Measurements from ENCODE around the gene NECTIN2. TPM values are rescaled to one million over a fixed set of nuclear protein-coding genes. Genes with fewer than 3 reads are reported as not detected.
A peak's percentile ranks its signal among the peaks of the same experiment; 100 is the strongest.

Gene NECTIN2
- total RNA-seq, 1 donor from 2014 or later, result 54.2 TPM

DNA sequence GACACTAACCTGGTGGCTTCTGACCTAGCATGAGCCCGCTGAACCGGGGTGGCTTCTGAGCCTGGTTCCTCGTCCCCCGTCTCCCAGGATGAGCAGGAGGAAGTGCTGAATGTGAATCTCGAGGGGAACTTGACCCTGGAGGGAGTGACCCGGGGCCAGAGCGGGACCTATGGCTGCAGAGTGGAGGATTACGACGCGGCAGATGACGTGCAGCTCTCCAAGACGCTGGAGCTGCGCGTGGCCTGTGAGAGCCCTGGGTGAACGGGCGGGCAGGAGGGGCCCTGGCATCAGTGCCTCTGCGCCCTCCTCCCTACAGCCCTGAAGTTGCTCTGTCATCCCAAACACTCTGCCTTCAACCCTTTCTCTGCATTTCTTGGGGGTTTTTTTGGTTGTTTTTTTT is 31.6 kb upstream of the NECTIN2 start:
- H3K4me1 ChIP-seq, result peaks cover 12% of the 10 kb centered on the region
- no peak for TF ChIP-seq EZH2phosphoT487 (IDR thresholded peaks at IDR 0.05)
- no peak for TF ChIP-seq EZH2 (IDR thresholded peaks at IDR 0.05)
- TF ChIP-seq, protein P1, sequence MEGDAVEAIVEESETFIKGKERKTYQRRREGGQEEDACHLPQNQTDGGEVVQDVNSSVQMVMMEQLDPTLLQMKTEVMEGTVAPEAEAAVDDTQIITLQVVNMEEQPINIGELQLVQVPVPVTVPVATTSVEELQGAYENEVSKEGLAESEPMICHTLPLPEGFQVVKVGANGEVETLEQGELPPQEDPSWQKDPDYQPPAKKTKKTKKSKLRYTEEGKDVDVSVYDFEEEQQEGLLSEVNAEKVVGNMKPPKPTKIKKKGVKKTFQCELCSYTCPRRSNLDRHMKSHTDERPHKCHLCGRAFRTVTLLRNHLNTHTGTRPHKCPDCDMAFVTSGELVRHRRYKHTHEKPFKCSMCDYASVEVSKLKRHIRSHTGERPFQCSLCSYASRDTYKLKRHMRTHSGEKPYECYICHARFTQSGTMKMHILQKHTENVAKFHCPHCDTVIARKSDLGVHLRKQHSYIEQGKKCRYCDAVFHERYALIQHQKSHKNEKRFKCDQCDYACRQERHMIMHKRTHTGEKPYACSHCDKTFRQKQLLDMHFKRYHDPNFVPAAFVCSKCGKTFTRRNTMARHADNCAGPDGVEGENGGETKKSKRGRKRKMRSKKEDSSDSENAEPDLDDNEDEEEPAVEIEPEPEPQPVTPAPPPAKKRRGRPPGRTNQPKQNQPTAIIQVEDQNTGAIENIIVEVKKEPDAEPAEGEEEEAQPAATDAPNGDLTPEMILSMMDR (IDR thresholded peaks at IDR 0.05), result no peak
- no peak overlapping the region for H3K4me3 ChIP-seq
- no peaks in the 10 kb centered on the region for H3K36me3 ChIP-seq
- H3K79me2 ChIP-seq (ENCODE audit: low read depth), result no peaks in the 10 kb centered on the region
- H3K27me3 ChIP-seq, result peaks cover under 1% of the 10 kb centered on the region
- Mint-ChIP-seq H3K9me3 (no peaks in the 10 kb centered on the region), H3K27me3 (ENCODE audit: insufficient read depth, low read depth) (peaks cover 11% of the 10 kb centered on the region), H3K36me3 (peaks cover 2% of the 10 kb centered on the region), H3K4me3 (no peak overlapping the region), H3K27ac (no peak overlapping the region), H3K4me1 (peaks cover 30% of the 10 kb centered on the region)
- no peak overlapping the region for H3K4me2 ChIP-seq
- no peaks in the 10 kb centered on the region for H4K20me1 ChIP-seq (ENCODE audit: low read depth)
- no peaks in the 10 kb centered on the region for H3K9me3 ChIP-seq (ENCODE audit: low read depth)
- H2AFZ ChIP-seq (replicated peaks), result no peak overlapping the region
- DNase-seq (ENCODE audit: low spot score), result no peak
- H3F3A ChIP-seq (ENCODE audit: low read depth), result peaks cover 1% of the 10 kb centered on the region
- H3K9ac ChIP-seq, result no peak overlapping the region
- H3K27ac ChIP-seq, result no peak overlapping the region

DNA sequence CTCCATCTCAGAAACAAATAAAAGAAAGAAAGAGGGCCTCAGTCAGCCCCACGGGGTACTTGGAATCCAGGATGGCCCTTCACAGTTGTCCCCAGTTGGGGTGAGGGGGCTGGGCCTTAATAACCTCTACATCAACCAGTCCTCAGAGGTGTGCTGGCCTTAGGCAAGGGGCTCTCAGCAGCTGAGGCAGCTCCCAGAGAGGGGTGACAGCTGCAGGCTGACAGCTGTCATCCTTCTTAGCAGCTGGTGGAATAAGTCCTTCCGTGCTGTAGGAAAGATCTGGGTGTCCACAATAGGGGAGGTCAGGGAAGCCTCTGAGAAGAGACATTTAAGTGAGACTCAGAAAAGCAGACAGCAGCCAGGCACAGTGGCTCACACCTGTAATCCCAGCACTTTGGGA is 29.8 kb upstream of the NECTIN2 start:
- Histone ChIP-seq H3K4me1 (no peaks in the 10 kb centered on the region), H3K27me3 (no peaks in the 10 kb centered on the region), H4K20me1 (ENCODE audit: low read depth) (no peaks in the 10 kb centered on the region), H3K36me3 (no peaks in the 10 kb centered on the region), H2AFZ (replicated peaks) (no peak overlapping the region), H3F3A (ENCODE audit: low read depth) (no peaks in the 10 kb centered on the region), H3K79me2 (ENCODE audit: low read depth) (no peaks in the 10 kb centered on the region), H3K27ac (no peak overlapping the region), H3K4me2 (no peak overlapping the region), H3K9me3 (ENCODE audit: low read depth) (no peaks in the 10 kb centered on the region), H3K4me3 (no peak overlapping the region), H3K9ac (no peak overlapping the region)
- H3K36me3 Mint-ChIP-seq, result peaks cover 2% of the 10 kb centered on the region
- H3K4me3 Mint-ChIP-seq, result no peak overlapping the region
- H3K27me3 Mint-ChIP-seq (ENCODE audit: insufficient read depth, low read depth), result peaks cover 7% of the 10 kb centered on the region
- H3K4me1 Mint-ChIP-seq, result peaks cover 15% of the 10 kb centered on the region
- H3K9me3 Mint-ChIP-seq, result no peaks in the 10 kb centered on the region
- DNase-seq (ENCODE audit: low spot score), result no peak
- TF ChIP-seq, protein P1 (IDR thresholded peaks at IDR 0.05), result no peak
- TF ChIP-seq EZH2phosphoT487 (IDR thresholded peaks at IDR 0.05) (no peak), EZH2 (IDR thresholded peaks at IDR 0.05) (no peak)
- peak overlapping the region; percentile 95 for H3K27ac Mint-ChIP-seq

DNA sequence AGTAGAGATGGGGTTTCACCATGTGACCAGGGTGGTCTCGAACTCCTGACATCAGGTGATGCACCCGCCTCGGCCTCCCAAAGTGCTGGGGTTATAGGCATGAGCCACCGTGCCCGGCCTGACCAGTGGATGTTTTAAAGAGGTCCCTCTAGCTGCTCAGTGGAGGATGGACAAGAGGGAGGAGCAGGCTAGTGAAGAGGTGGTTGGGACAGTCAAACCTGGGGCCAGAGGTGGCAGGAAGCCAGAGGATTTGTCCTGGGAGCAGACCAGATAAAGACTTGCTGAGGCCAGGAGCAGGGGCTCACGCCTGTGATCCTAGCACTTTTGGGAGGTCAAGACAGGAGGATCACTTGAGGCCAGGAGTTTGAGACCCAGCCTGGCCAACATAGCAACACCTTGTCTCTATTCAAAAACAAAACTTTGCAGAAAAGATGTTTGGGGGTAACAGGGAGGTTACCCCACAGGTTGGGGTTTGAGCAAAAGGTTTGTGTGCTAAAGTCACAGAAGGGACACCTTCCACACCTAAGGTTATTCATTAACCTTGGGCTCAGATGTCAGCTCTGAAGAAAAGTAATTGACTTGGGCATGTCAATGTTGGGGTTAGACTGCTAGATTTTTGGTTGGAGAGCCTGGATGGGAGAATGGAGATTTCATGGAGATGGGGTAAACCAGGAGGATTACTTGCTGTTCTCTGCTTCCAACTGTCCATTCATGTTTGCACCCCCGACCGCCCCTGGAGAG is 28.2 kb upstream of the NECTIN2 start:
- peak overlapping the region; percentile 18 for H3K4me3 Mint-ChIP-seq
- Histone ChIP-seq H3F3A (ENCODE audit: low read depth) (peaks cover 2% of the 10 kb centered on the region), H3K27me3 (no peaks in the 10 kb centered on the region), H3K79me2 (ENCODE audit: low read depth) (no peaks in the 10 kb centered on the region), H3K4me2 (no peak overlapping the region), H3K36me3 (no peaks in the 10 kb centered on the region), H3K27ac (no peak overlapping the region), H4K20me1 (ENCODE audit: low read depth) (no peaks in the 10 kb centered on the region), H3K4me3 (no peak overlapping the region), H3K9me3 (ENCODE audit: low read depth) (no peaks in the 10 kb centered on the region), H3K9ac (no peak overlapping the region), H2AFZ (replicated peaks) (no peak overlapping the region), H3K4me1 (peaks cover 6% of the 10 kb centered on the region)
- peak overlapping the region; percentile 43 for H3K27ac Mint-ChIP-seq
- peaks cover 2% of the 10 kb centered on the region for H3K36me3 Mint-ChIP-seq
- peaks cover 22% of the 10 kb centered on the region for H3K4me1 Mint-ChIP-seq
- H3K9me3 Mint-ChIP-seq, result no peaks in the 10 kb centered on the region
- H3K27me3 Mint-ChIP-seq (ENCODE audit: insufficient read depth, low read depth), result peaks cover 13% of the 10 kb centered on the region
- TF ChIP-seq EZH2 (IDR thresholded peaks at IDR 0.05) (no peak), EZH2phosphoT487 (IDR thresholded peaks at IDR 0.05) (no peak)
- TF ChIP-seq, protein P1 (IDR thresholded peaks at IDR 0.05), result no peak
- DNase-seq (ENCODE audit: low spot score), result no peak
